ELF-1 (cell line): ENCODE results near the gene P2RY8.
"Not testable (repeated sequence)": the region's sequence is repeated elsewhere in the genome, so short reads cannot be mapped to it uniquely, and the experiment has no call there.

Source experiments
- DNase-seq: peaks from one replicate; pipeline ENCODE4 v3.0.0-alpha.2; 2016; ENCODE audit warnings: low read depth, low spot score

The P2RY8 gene

DNA sequence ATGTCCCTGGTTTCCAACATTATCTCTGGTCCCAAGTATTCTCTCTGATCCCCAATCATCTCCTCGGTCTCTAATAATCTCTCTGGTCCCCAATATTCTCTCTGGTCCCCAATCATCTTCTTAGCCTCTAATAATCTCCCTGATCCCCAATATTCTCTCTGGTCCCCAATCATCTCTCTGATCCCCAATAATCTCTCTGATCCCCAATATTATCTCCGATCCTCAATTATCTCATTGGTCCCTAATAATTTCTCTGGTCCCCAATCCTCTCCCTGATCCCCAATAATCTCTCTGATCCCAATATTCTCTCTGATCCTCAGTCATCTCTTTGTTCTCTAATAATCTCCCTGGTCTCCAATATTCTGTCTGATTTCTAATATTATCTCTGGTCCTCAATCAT, 16.6 kb downstream of the P2RY8 start:
- DNase-seq = no peak

DNA sequence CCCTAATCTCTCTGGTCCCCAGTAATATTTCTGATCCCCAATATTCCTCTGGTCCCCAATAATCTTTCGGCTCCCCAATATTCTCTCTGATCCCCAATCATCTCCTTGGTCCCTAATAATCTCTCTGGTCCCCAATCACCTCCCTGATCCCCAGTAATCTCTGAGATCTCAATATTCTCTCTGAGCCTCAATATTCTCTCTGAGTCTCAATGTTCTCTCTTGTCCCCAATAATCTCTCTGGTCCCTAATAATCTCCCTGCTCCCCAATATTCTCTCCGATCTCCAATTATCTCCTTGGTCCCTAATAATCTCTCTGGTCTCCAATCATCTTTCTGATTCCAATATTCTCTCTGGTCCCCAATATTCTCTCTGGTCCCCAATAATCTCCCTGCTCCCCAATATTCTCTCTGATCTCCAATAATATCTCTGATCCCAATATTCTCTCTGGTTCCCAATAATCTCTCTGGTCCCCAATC, 17.9 kb downstream of the P2RY8 start:
- DNase-seq = no peak

DNA sequence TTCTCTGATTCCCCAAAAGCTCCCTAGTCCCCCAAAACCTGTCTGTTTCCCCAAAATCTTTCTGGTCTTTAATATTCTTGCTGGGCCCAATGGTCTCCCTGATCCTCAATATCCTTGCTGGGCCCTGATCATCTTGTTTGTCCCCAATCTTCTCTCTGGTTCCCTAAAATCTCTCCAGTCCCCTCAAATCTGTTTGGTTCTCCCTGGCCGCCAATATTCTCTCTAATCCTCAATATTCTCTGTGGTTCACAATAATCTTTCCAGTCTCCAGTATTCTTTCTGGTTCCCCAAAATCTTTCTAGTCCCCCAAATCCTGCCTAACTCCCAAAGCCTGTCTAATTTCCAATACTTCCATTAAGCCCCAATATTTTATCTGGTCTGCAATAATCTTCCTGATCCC, 18.5 kb downstream of the P2RY8 start:
- no peak for DNase-seq

DNA sequence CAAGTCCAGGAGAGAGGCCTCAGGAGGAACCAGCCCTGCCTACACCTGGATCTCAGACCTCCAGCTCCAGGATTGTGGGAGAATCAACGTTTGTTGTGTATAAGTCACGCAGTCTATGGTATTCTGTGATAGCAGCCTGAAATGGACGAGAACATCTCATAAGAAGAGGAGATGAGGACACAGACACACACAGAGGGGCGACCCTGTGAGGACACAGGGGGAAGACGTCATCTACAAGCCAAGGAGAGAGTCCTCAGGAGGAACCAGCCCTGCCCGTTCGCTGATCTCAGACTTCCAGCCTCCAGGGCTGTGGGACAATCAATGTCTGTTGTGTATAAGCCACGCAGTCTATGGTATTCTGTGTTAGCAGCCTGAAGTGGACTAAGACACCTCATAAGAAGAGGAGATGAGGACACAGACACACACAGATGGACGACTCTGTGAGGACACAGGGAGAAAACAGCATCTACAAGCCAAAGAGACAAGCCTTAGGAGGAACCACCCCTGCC, 20.3 kb downstream of the P2RY8 start:
- DNase-seq = no peak

DNA sequence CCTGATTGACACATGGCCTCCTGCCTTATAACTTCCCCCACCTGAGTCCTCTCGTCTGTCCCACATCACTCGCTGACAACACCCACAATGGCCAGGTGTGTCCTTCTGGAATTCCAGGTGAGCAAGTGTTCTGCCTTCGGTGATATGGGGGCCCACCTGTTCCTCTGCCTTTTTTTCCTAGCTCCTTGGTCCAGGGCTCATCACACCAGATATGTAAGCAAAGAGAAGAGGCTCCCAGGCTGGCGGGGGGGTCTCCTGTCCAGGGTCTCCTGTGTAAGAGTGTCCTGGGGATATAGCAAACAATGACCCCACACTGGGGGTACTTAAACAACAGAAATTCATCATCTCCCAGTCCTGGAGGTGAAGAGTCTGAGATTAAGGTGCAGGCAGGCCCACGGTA, 25.2 kb downstream of the P2RY8 start:
- DNase-seq = no peak

DNA sequence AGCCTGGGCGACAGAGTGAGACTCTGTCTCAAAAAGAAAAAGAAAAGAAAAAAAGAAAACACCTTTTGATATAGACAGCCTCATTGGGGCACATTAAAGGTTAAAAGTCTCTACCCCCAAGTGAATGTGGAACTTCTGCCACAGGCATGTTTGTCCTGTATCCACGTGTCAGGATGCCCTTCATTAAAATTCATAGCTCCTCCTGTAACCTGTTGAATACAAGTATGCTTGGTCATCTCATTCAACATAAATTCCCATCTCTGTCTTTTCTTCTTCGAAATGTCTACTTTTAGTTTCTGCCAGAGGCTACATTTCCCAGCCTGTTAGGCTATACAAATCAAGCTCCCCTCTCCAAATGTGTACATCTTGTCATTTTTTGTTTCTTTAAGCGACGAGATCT, 25.8 kb downstream of the P2RY8 start:
- DNase-seq = no peak

DNA sequence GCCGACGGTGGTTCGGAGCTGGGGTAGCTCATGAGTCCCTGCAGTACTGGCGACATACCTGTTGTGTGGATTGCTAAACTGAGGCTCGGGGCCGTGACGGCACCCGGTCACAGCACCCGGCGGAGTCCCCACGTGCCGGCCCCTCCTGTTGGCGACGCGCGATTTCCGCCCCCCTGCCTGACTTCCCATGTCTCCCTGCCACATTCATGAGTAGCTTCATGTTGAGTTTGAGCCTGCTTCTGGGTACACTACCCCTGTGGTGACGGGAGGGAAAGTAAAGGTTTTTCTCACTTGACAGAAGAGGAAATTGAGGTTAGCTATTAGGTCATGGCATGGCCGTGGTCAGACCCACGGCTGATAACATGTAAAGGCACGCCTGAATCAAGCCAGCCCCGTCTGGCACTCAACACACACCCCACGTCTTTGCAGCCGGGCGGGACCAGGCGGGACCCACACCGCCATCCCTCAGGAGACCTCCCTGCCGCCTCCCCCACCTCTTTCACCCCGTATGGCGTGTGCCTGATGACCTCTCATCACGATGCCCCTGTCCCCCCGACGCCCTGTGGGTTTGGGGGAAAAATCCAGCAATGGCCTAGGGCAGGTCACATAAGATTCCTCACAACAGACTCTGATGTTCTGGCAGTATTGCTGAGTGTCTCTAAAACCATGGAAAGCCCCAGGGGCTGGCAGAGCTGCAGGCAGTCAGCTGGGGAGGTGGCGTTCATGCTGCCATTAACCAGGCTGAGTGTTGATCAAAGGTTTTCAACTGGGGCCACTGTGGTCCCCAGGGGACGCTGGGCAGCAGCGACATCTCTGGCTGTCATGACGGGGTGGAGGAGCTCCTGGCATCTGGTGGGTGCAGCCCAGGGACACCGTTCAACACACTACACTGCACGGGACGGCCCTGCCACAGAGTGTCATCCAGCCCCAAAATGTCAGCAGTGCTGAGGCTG, 29.2 kb downstream of the P2RY8 start:
- DNase-seq = no peak

DNA sequence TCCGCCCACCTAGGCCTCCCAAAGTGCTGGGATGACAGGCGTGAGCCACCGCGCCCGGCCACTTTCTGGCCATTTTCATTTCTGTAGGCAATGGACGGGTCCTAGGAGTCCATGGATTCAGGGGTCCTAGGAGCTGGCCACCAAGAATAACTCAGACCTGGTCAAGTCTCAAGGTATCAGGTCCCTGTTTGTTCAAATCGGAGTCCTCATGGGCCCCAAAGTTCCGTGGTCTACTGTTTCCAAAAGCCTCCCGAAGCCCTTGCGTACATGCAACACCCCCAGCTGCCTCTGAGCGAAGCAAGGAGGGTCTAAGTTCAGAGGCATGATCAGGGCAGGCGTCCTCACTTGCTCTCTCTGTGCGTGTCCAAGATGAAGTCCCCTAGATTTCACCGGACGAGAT, 30.1 kb downstream of the P2RY8 start:
- DNase-seq = no peak

DNA sequence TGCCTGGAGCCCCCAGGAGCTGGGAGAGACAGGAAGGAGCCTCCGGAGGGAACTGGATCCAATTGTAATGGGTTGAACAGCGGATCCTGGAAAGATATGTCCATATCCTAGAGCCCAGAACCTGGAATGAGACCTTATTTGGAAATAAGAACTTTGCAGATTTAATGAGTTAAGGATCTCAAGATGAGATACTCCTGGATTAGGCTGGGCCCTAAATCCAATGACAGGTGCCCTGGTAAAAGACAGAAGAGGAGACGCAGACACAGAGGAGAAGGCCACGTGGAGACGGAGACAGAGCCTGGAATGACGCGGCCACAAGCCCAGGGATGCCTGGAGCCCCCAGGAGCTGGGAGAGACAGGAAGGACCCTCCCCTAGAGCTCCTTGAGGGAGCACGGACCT, 34.1 kb downstream of the P2RY8 start:
- no peak for DNase-seq

DNA sequence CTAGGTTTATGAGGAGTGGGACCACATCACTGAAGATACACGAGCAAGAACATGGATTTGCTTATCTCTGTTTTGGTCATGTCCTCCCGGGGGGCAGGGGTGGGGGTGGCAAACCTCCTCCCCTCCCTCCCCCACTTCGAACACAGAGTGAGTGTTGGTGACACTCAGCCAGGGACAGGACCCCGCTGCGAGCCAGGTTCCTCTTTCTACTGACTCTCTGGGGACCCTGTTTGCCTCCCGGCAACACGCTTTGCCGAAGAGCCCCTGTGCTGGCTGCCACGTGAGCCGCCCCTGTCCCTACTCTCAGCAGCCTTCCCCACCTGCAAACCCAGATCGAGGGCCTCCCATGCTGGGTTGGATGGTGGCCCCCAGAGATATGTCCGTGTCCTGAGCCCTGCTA, 34.7 kb downstream of the P2RY8 start:
- no peak for DNase-seq

DNA sequence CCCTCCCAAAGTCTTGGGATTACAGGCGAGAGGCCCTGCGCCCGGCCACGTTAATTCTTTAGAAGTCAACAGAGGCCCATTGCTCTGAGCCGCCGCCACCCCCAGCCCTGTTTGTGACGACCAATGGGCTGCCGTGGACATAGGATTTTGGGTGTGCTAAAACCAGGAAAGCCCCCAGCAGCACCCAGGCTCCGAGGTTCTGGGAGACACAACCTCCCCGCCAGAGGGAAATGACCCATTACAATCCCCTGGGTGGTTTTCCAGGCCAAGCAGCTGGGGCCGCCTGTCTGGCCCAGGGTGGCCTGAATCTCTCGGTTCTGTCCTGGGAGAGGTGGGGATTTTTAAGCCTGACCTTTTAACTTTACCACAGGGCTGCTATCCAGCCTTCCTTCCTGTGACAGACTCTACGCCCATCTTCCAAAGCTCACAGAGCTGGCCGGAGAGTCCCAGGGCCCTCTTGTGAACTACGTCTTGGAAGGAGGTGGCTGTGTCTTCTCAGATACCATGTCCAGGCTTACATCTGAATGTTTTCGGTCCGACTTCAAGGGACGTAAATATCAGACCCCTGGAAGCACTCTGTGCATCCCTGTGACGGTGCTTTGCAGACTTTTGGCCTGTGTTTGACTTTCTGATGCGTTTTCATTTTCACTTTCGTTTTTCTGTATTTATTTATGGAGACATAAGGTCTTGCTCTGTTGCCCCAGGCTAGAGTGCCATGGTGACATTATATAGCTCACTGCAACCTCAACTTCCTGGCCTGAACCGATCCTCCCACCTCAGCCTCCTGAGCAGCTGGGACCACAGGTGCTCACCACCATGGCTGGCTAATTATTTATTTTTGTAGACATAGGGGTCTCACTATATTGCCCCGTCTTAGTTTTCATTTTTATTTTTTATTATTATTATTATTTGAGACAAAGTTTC, 36.0 kb downstream of the P2RY8 start:
- DNase-seq = no peak

DNA sequence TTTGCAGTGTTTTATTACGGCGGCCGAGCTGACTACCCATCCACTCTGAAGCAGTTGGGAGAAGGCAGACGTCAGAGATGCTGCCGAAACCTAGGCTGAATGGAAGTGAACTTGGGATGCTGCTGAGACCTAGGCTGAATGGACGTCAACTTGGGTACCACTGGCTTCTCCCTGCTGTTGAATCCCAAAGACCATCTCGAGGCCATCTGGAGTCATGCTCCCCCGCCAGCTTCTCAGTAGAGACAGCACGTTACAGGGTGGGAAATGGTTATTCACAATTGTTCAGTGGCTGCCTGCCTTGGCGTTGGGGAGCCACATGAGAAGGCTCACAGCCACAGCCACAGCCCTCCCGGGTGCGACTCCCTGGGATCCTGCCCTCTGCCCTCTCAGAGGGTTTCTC, 40.9 kb downstream of the P2RY8 start:
- no peak for DNase-seq

DNA sequence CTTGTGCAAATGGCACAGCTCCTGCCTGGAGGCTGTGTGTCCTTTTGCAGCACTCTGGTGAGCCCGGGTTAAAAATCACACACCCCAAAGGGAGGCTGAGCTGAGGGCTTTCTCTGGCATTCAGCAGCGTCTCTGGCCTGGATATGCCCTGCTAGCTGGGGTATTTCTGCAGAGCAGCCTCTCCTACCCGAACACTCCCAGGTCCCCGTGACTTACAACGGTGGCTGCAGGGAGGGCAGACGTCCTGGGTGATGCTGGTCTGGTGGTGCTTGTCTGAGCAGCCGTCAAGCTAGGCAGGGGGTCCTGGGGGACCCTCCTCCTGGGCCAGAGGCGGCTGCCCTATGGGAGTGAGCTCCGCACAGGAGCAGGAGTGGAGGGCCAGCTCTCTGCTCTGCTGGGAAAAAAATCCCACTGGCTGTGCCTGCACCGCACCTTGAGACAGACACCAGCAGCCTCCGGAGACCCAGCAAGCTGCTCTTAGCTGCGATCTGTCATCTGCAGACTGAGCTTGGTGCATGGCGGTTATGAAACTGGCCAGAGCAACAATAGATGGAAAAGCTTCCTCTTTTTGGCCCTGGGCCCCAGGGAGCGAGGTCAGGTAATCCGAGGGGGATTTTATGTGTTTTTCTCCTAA, 43.0 kb downstream of the P2RY8 start:
- DNase-seq = peak; percentile 30

DNA sequence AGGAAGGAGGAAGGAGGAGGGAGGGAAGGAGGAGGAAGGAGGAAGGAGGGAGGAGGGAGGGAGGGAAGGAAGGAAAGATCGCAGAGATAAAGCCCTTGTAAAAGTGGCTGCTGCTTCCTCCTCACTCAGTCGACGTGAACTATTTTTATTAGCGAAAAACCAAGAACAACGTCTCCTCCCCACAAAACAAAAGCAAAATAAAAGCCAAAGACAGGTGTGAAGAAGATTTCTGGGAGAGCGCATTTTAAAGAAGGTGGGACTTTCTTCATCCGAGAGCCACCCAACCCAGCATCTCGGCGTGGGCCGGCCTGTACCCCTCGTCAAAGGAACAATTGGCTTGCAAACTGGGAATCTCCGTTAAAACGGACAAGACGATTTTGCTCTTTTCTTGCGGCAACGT, 43.6 kb downstream of the P2RY8 start:
- DNase-seq = no peak

DNA sequence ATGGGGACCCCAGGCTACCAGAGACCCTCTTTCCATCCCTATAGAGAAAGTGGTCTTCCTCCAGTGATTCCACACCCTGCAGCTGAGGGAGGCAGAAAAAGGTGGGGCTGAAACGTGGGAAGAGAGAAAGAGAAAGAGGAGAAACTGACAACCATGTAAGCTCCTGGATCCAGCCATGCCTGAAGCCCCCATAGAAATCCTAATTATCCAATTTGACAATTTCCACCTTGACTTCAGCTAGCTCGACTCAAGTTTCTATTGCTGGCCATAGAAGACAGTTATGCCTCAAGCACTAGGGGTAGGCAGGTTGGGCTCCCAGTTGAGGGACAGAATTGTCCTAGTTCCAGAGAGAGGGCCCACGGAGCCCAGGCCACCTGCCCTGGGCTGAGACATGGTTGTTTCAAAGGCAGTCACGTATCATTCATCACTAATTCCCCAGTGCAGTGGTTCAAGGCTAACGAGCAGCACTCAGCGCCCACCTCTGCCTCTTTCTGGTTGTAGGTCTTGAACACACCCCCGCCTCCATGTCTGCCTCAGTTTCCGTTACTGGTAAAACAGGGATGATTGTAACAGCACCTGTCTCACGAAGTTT, 44.5 kb downstream of the P2RY8 start:
- DNase-seq = no peak

DNA sequence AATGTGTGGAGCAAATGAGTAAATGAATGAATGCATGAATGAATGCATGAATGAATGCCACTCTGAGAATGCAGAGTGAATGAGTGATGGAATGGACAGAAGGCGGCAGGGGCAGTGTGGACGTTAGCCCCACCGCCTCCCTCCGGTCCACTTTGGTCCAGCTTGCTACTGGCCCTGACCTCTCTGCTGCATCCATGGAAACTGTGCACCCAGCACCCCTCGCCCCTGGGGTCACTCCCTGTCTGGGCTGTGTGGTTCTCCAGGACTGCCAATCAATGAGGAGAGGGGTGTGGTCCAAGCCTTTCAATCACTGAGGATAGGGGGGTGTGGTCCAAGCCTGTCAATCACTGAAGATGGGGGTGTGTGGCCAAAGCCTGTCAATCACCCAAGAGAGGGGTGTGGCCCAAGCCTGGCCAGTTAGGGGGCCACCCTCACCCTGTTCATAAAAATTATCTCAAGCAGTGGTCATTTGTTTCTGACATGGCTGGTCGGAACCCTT, 45.1 kb downstream of the P2RY8 start:
- peak; percentile 81 for DNase-seq

DNA sequence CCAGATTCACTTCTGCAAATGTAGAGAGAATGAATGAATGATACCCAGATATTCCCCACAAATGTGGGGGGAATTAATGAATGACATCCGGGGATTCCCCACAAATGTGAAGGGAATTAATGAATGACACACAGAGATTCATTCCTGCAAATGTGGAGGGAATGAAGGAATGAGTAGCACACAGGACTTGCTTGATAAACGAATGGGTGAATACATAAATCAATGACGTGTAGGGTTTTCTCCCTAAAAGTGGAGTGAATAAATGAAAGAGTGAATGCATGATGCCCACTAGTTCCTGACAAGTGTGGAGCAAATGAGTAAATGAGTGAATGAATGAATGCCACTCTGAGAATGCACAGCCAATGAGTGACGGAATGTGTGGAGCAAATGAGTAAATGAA, 45.7 kb downstream of the P2RY8 start:
- not testable (repeated sequence) for DNase-seq

DNA sequence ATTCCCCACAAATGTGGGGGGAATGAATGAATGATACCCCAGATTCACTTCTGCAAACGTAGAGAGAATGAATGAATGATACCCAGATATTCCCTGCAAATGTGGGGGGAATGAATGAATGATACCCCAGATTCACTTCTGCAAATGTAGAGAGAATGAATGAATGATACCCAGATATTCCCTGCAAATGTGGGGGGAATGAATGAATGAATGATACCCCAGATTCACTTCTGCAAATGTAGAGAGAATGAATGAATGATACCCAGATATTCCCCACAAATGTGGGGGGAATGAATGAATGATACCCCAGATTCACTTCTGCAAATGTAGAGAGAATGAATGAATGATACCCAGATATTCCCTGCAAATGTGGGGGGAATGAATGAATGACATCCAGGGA, 46.3 kb downstream of the P2RY8 start:
- not testable (repeated sequence) for DNase-seq

DNA sequence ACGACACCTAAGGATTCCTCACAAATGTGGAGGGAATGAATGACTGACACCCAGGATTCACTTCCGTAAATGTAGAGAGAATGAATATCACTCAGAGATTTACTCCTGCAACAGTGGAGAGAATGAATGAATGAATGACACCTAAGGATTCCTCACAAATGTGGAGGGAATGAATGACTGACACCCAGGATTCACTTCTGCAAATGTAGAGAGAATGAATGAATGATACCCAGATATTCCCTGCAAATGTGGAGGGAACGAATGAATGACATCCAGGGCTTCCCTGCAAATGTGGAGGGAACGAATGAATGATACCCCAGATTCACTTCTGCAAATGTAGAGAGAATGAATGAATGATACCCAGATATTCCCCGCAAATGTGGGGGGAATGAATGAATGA, 47.6 kb downstream of the P2RY8 start:
- DNase-seq = not testable (repeated sequence)

DNA sequence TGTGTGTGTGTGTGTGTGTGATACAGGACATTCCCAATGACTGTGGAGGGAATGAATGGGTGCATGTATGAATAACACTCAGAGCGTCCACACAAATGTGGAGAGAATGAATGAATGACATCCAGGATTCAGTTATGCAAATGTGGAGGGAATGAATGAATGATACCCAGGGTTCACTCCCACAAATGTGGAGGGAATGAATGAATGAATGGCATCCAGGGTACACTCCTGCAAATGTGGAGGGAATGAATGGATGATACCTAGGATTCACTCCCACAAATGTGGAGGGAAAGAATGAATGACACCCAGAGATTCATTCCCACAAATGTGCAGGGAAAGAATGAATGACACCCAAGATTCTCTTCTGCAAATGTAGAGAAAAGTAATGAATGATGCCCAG, 48.2 kb downstream of the P2RY8 start:
- no peak for DNase-seq

DNA sequence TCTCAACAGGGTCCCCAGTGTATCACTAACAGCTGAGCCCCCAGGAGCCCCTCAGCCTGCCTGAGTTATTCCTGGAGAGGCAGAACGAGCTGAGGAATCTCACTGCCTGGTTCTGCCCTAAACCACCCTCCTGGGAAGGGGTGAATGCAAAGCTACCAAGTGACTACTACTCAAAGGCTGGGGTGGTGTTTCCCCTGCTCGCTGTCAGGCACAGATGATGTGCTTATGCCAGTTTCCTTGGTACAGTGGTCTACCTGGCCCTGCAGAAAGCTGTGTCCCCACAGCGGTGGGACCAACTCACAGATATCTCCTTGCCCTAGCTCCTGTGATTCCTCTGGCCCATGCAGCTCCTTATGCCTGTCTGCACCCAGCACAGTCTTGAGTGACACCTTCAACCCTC, 48.8 kb downstream of the P2RY8 start:
- DNase-seq = no peak
